HG02763 (cell line): ENCODE data around the gene ATAT1.
"Not testable (repeated sequence)": the region's sequence is repeated elsewhere in the genome, so short reads cannot be mapped to it uniquely, and the experiment has no call there.

ENCODE experiments used
- ATAC-seq: cut with Tn5 transposase; IDR thresholded peaks from one replicate; pipeline ENCODE4 v1.9.1; 2021; ENCODE audit warnings: mild to moderate bottlenecking, moderate library complexity; ENCODE audit not compliant: unreplicated experiment

ATAT1 gene

GRCh38 chr6:30647242-30648116 lies 20.8 kb downstream of the ATAT1 start:
- peak; percentile 67 for ATAC-seq

GRCh38 chr6:30651143-30651542 lies 24.5 kb downstream of the ATAT1 start:
- ATAC-seq = no peak

GRCh38 chr6:30654798-30655742 lies 28.4 kb downstream of the ATAT1 start:
- ATAC-seq = no peak

GRCh38 chr6:30655743-30656094 lies 29.0 kb downstream of the ATAT1 start:
- no peak for ATAC-seq

- no peak for ATAC-seq
These were observed 29.8 kb downstream of the ATAT1 start for GRCh38 chr6:30656513-30656912.

GRCh38 chr6:30657454-30657853 lies 30.8 kb downstream of the ATAT1 start:
- ATAC-seq = no peak

GRCh38 chr6:30657922-30658321 lies 31.2 kb downstream of the ATAT1 start:
- not testable (repeated sequence) for ATAC-seq

GRCh38 chr6:30664994-30665767 lies 38.5 kb downstream of the ATAT1 start:
- ATAC-seq = no peak

- not testable (repeated sequence) for ATAC-seq
These were observed 39.6 kb downstream of the ATAT1 start for GRCh38 chr6:30666300-30666699.

- no peak for ATAC-seq
These were observed 44.3 kb downstream of the ATAT1 start for GRCh38 chr6:30670760-30671527.

- ATAC-seq = peak; percentile 74
These were observed 46.0 kb downstream of the ATAT1 start, which contains the start of gene DHX16 for GRCh38 chr6:30672445-30673253. TSS of gene DHX16 (minus strand) at chr6:30673006. CDS start at chr6:30672841, 165 bp downstream.

GRCh38 chr6:30676660-30677285 lies 50.1 kb downstream of the ATAT1 start:
- no peak for ATAC-seq

GRCh38 chr6:30678964-30679726 lies 52.5 kb downstream of the ATAT1 start:
- ATAC-seq = peak; percentile 31

- ATAC-seq = no peak
These were observed 53.3 kb downstream of the ATAT1 start for GRCh38 chr6:30679765-30680535.

- no peak for ATAC-seq
These were observed 55.1 kb downstream of the ATAT1 start for GRCh38 chr6:30681766-30682142.

- ATAC-seq = peak; percentile 34
These were observed 55.8 kb downstream of the ATAT1 start for GRCh38 chr6:30682143-30683117.
